Activated gamma-delta T cell treated with anti-CD3 and anti-CD28 coated beads, Interleukin-2, amount 50 U/mL, for 16 hours (primary cell): ENCODE data around the gene FBXL16.

ENCODE experiments used
- DNase-seq: peaks from one replicate; pipeline ENCODE4 v3.0.0-alpha.2; 2020; ENCODE audit warnings: low read depth

FBXL16 gene

GRCh38 chr16:734981-735881, 29.6 kb upstream of the FBXL16 start:
- no peak for DNase-seq

DNA sequence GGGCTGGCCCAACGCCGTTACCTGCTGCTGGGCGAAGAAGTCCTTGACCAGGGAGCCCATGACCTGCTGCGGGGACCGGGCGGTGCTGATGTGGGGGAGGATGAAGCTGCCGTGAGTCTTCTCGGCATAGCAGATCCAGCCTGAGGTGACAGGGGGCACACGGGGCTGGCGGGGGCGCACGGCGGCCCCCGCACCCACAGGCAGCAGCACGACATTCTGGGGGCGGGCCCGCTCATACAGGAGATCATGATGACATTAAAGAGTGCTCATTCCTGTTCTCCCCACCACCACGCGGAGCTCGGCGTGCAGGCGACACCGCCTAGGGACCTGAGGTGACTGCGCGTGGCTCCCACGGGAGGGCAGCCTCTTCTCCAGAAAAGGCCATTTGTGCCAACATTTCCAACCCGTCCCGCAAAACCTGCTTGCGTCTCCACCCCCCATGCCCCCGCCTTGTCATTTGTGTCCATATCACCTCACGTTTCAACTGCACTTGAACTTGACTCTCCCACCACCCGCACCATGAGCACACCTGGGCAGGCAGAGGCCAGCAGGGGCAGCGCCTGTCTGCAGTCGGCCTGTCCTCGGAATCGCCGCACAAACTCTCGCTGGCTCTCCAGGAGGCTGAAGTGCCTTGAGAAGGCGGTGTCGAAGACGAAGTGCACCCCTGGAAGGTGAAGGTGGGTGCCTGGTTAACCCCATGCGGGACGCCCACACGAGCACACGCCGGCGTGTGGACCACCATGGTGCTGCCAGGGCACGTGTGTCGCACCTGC, 28.8 kb upstream of the FBXL16 start:
- DNase-seq: no peak

- DNase-seq: no peak
Measured at GRCh38 chr16:733382-734207, 28.0 kb upstream of the FBXL16 start.

- no peak for DNase-seq
Measured at GRCh38 chr16:732936-733335, 27.3 kb upstream of the FBXL16 start.

- no peak for DNase-seq
Measured at GRCh38 chr16:732332-732731, 26.7 kb upstream of the FBXL16 start.

DNA sequence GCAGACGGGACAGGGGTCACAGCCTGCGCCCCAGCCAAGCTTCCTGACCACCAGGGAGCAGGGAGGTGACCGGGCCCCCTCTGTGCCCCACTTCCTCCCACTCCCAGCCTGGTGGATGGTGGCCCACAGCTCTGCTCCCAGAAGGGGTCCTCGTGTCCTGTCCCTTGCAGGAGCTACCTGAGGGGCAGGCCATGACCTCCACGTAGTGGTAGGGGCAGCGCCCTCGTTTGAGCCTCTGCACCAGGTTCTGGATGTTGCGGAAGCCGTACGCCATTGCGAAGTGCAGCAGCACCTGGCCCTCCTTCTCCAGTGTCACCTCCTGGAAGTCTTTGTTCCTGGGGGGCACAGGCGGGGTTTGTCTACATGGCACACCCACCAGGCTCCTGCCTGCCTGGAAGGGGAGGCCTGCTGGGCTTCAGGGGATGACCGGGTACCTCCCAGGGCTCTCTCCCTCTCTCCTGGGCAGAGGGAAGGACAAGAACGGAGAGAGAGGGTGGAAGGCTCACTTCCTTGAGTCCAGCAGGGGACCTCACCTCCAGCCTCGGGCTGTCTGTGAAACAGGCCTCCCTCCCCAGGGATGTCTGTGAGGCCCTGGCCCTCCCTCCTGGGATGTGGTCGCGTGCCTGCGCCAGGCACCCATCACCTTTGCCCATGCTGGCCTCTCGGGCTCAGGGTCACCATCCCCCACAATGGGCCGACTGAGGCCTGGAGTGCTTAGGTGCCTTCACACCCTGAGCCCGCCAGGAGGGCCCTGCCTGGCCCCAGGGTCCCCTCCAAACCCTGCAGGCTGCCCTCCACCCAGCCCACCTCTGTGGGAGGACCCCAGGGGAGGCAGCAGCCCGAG, 25.3 kb upstream of the FBXL16 start:
- DNase-seq: no peak

GRCh38 chr16:729768-730665, 24.4 kb upstream of the FBXL16 start:
- DNase-seq: no peak

DNA sequence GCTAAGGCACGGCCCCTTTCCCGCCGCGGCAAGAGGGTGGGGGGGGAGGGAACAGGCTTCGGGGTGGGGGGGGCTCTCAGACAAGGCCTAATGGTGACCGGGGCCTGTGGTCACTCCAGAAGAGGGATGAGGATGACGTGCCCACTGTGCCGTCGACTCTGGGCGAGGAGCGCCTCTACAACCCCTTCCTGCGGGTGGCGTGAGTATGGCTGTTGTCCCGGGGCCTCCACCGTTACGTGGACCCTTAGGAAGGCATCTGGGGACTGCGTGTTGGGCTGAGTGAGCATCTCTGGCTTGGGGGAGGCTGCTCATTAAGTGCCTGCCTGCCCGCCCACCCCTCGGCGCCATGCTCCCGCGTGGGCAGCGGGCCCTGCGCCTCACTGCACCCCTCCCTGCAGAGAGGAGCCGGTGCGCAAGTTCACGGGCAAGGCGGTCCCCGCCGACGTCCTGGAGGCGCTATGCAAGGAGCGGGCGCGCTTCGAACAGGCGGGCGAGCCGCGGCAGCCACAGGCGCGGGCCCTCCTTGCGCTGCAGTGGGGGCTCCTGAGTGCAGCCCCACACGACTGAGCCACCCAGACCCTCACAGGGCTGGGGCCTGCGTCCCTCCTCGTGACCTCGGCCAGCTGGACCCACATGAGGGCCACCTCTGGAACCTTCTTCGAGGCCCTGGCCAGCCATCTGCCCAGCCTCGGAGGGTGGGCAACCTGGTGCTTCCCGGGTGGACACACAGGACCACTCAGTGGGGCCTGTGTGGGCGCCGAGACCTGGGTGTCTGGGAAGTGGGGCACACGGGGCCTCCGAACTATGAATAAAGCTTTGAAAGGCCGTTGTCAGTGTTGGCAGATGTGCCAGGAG, 23.5 kb upstream of the FBXL16 start:
- DNase-seq: no peak

DNA sequence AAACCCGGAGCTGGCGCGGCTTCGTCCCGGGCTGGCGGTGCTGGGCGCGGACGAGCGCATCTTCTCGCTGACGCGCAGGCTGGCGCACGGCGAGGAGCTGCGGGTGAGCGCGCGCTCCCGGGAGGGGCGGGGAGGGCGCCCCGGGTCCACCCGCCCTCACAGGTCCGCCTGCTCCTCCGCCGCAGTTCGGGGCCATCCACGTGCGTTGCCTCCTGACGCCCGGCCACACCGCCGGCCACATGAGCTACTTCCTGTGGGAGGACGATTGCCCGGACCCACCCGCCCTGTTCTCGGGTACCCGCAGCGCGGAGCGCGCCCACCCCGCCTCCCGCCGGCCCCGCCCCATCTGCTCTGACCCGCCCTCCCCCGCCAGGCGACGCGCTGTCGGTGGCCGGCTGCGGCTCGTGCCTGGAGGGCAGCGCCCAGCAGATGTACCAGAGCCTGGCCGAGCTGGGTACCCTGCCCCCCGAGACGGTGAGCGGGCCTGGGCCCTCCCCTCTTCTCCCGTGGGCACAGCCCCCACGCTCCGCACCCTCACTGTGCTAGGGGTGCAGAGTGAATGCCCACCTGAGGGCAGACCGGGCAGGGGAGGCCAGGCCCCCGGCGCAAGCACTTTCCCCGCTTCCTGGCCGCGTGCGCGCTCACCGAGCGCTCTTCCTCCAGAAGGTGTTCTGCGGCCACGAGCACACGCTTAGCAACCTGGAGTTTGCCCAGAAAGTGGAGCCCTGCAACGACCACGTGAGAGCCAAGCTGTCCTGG, 22.7 kb upstream of the FBXL16 start:
- DNase-seq: no peak

DNA sequence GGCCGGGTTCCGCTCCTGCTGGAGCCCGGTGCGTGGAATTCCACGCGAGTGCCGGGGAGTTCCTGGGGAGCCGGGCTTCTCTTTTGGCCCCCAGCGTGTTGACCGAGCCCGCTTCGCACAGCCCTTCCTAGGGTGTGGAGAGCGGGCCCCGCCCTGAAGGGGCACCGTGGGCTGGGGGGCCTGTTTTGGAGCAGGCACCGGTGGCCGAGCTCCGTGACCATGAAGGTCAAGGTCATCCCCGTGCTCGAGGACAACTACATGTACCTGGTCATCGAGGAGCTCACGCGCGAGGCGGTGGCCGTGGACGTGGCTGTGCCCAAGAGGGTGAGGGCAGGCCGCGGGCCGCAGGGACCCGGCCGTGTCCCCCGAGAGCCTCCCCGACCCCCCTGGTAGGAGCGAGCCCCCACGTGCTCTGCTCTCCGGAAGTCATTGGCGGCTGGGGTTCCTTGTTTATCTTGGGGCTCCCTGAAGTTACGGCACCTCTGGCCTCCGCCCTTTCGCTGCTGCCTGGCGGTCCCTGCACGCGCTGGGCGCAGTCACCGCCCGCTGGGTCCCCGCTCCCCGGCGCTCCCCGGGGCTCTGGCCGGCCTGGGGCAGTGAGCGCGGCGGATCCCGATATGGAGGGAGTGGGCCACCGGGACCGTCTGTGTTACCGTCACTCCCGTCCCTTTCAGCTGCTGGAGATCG, 21.8 kb upstream of the FBXL16 start:
- DNase-seq: no peak

GRCh38 chr16:726438-727290, 21.1 kb upstream of the FBXL16 start, which contains the start of the genes CCDC78 and HAGHL:
CCDC78 (minus strand) TSS chr16:726443; CDS start chr16:726367, 76 bp downstream.
HAGHL (plus strand) TSS chr16:727106; CDS start chr16:727510, 404 bp downstream.
- DNase-seq: peak; percentile 46

GRCh38 chr16:726188-726437, 20.5 kb upstream of the FBXL16 start:
- DNase-seq: no peak

DNA sequence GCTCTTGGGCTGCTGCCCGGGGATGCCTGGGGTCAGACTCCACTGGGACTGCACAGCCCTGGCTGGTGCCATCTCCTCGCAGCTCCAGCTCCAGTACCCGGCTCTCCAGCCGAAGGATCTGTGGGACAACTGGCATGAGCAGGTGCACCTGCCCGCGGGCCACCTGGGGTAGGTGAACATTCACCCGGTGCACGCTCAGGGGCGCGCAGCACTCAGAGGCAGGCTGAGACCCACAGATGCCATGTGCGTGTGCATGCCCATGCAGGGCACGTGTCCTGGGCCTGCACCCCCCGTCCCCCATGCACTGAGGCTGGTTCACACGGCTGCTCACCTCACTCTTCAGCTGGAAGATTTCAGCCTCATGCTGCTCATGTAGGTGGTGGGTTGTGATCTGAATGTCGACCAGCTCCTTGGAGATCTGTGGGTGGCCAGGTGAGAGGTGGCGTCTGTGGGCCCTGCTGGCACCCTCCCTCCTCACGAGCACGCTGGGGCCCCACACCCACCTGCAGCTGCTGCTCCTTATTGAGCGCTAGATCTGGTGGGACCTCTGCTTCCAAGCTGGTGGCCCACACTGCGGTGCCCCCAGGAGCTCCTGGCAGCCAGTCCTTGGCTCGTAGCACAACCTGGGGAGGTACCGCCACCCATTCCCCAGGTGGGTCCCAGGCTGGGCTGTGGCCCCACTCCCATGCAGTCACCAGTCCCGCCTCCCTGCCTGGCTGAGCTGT, 20.0 kb upstream of the FBXL16 start:
- no peak for DNase-seq

DNA sequence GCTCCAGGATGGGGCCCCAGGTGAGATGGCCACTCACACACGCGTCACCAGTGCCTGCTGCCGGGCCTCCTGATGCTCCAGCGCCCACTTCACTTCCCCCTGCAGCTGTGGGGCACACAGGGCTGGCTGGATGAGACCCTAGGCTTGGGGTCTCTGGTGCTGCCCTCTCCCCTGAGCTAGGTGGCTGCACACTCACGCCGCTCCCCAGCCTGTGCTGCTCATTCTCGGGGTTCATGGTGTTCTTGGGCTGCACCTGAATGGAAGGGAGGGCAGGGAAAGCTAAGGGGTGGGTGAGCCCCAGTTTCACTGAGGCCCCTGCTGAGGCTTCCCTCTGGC, 19.4 kb upstream of the FBXL16 start:
- no peak for DNase-seq

- no peak for DNase-seq
Measured at GRCh38 chr16:724188-725040, 18.8 kb upstream of the FBXL16 start.

DNA sequence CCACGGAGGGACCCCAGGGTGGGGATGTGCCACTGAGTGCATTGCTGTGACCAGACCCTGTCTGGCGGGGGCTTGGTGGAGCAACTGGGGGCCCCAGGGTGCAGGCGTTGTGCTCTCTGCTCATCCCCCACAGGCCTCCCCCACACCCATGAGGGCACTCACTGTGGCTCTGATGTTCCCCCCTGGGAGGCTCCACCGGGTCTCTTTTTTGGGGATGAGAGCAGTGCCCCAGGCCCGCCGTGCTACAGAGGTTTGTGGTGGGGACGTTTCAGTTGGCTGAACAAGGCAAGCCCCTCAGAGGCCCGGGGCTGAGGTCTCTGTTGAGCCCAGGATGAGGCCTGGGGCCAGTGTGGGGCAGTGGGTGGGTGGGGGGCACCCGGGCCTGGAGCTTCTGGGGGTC, 18.1 kb upstream of the FBXL16 start:
- no peak for DNase-seq
